GM21723 (cell line): Measurements from ENCODE around the gene ACTR3C.

ENCODE experiments used
- ATAC-seq: cut with Tn5 transposase; IDR thresholded peaks from one replicate; pipeline ENCODE4 v1.9.1; 2021; ENCODE audit warnings: mild to moderate bottlenecking, moderate library complexity; ENCODE audit not compliant: unreplicated experiment

The ACTR3C gene

DNA sequence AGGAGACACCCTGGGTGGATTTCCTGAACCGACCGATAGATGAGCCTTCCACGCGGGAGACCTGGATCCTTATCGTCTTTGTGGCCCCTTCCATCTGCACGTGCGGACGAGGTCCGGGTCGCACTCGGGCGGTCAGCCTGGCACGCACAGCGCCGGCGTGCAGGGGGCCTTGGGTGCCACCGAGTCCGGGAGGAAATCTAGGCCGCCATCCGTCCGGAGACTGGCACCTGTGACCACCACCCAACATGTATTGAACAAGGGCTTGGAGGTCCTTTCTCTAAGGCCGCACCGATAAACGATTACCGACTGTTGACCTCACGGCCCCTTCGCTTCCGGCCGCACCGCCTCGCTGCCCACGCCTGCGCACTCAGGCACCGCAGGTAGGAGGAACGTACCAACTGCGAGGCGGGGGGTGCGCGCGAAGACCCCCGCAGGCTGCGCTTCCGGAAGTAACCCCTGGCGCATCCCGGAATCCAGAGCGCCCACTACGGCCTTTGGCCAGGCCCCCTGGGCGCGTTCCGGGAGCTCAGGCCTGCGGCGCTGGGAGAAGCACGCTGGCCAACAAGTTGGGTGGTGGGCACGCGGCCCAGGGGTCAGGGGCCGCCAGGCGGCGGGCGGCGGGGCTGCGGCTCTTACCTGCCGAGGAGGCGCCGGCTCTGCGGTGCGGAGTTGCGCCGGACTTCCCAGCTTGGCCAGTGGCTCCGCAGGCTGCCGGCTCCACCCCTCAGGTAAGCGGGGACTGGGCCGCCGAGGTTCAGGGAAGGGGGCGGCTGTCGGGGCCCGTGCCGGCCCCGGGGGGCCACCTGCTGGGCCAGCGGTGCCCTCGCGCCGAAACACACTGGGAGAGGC is at the start of gene ACTR3C, which contains the start of gene LRRC61:
TSS of gene ACTR3C (minus strand) at position 713 of the 849 bp plus-strand sequence. CDS start 28,249 bp downstream, outside the sequence.
TSS of gene LRRC61 (plus strand) at position 523 of the 849 bp plus-strand sequence. CDS start 13,507 bp downstream, outside the sequence.
- peak; percentile 63 for ATAC-seq

DNA sequence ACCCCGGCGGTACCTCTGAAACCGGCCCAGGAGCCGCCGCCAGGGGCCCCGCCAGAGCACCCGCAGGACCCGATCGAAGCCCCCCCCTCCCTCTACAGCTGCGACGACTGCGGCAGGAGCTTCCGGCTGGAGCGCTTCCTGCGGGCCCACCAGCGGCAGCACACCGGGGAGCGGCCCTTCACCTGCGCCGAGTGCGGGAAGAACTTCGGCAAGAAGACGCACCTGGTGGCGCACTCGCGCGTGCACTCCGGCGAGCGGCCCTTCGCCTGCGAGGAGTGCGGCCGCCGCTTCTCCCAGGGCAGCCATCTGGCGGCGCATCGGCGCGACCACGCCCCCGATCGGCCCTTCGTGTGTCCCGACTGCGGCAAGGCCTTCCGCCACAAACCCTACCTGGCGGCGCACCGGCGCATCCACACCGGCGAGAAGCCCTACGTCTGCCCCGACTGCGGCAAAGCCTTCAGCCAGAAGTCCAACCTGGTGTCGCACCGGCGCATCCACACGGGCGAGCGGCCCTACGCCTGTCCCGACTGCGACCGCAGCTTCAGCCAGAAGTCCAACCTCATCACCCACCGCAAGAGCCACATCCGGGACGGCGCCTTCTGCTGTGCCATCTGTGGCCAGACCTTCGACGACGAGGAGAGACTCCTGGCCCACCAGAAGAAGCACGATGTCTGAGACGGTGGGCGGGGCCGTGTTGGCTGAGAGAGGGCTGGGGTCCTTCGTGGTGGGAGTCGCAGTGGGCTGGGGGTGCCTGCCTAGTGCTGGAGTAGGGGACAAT is 49.1 kb upstream of the ACTR3C start:
- ATAC-seq = no peak

DNA sequence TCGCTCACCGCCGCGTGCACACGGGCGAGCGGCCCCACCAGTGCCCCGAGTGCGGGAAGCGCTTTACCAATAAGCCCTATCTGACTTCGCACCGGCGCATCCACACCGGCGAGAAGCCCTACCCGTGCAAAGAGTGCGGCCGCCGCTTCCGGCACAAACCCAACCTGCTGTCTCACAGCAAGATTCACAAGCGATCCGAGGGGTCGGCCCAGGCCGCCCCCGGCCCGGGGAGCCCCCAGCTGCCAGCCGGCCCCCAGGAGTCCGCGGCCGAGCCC is 48.6 kb upstream of the ACTR3C start:
- no peak for ATAC-seq

DNA sequence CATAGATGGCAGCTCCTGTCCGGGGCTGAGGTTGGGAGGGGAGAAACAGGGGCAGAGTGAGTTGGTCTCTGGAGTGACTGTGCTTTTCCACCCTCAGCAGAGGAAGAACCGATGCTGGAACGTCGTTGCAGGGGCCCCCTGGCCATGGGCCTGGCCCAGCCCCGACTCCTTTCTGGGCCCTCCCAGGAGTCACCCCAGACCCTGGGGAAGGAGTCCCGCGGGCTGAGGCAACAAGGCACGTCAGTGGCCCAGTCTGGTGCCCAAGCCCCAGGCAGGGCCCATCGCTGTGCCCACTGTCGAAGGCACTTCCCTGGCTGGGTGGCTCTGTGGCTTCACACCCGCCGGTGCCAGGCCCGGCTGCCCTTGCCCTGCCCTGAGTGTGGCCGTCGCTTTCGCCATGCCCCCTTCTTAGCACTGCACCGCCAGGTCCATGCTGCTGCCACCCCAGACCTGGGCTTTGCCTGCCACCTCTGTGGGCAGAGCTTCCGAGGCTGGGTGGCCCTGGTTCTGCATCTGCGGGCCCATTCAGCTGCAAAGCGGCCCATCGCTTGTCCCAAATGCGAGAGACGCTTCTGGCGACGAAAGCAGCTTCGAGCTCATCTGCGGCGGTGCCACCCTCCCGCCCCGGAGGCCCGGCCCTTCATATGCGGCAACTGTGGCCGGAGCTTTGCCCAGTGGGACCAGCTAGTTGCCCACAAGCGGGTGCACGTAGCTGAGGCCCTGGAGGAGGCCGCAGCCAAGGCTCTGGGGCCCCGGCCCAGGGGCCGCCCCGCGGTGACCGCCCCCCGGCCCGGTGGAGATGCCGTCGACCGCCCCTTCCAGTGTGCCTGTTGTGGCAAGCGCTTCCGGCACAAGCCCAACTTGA is 48.0 kb upstream of the ACTR3C start:
- no peak for ATAC-seq

DNA sequence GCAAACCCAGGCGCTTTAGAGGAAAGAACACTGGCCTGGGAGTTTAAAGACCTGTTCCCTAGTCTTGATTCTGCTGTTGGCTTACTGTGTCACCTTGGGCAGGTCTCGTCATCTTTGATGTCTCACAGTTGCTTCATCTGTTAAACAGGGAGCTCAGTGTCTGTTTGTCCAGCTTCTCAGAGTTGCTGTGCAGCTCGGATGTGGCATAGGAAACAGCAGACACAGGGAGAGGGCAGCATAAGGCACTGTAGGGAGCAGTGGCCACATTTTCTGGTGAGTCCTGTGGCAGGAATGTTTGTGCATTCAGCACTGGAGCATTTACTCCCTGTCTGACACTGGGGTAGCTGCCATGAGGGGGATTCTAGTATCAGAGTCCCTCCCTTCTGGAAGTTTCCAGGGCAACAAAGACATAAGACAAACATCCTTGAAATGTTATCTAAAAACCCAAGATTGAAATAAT is 47.3 kb upstream of the ACTR3C start:
- ATAC-seq = no peak

DNA sequence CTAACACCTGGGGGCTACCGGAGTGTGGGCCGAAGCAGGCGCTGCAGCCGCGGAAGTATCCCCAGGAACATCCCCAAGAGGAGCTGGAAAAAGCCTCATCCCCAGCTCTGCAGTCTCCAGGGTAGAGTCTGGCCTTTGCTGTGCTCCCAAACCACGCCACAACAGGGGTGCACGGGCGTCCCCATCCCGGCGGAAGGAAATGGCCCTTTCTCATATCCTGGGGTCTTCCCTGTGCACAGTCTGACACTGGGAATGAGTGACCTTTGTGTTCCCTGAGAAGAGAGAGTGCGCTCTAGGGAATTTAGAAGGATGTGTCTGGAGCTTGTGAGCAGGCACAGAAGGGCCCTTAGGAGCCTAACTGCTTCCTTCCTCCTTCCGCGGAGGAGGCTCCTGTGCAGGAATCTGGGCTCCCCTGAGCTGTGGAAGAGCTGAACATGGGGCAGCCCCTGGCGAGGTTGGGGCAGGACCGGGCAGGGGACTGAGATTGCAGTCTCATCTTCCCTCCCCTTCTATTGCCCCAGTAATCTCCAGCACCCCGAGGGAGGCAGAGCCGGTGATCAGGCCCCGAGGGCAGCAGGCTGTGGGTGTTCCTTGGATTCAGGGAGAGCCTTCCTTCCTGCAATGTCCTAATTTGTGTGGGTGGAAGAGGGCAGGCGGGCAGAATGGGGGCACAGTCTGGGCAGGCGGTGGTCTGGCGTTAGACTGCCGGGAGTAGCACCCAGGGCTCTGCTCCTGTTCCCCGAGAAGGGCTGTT is 46.6 kb upstream of the ACTR3C start:
- ATAC-seq = peak; percentile 0

DNA sequence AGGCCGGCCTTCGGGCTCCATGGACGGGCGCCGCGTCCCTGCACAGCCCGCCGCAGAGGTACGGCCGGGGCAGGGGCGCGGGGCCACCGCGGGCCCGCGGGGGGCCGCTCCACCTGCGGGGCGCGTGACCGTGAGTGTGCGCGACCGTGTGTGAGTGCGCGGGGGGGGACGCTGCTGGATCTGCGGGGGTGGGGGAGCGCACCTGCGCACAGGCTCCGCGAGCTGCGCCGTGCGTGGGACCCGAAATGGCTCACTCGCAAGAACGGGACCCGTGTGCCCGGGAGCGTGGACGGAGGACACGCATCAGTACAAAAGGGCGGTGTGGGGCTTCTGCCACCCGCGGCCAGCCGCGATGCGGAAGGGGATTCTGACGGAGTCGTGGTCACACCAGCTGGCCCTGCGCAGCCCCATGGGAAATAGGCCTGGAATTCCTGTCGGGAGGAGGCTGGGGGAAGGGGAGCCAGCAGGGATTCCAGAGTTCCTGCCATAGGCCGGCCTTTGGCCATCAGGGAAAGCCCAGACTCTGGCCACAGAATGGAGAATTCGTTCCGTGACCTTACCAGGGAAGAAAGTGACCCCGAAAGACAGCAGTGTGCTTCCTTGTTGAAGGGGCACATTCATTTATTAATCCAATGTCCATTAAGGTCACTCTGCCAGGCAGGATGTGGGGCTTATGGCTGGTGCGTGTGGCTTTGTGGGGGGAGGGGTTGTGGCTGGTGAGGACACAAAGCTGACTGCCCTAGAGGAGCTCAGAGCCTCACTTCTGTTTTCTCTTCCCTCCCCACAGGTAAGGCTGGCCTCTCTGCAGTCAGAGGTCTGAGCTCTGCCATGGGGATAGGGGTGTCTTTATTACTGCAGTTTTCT is 45.8 kb upstream of the ACTR3C start:
- peak; percentile 47 for ATAC-seq

DNA sequence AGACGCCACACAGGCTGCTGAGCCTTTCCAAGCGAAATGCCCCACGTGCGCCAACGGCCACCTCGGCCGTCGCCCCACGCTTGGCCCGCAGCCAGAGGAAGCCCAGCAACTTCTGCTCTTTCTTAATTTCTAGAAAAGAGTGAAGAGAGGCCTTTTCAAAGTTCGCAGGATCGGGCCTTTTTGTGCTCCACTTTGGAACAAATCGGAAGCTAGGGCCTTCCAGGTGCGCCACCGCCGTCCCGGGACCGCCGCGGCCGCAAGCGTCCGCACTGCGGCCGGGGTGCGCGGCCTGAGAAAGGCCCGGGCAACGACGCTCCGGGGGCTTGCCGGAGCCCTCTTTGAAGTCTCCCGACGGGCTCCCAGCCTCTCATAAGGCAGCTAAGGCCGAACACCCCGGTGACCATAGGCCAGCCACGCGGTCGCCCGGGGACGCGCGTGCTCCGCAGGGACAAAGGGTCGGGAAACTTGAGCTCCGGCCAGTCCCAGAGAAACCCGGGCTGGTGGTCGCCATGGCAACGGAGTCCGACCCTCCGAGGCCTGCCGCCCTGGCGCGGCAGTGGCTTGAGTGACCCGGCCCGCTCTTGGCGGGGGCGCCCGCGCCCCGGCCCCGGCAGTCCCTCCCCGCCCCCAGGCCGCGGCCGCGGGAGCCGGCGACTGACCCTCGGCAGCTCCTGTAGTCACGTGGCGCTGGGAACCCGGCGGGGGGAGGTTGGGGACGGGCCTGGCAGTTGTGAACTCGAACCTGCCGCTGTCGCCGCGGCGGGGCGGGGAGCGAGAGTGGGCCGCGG is 44.9 kb upstream of the ACTR3C start, which contains the start of gene REPIN1:
TSS of gene REPIN1 (plus strand) at position 727 of the 788 bp plus-strand sequence. CDS start 890 bp downstream, outside the sequence.
- peak; percentile 51 for ATAC-seq

DNA sequence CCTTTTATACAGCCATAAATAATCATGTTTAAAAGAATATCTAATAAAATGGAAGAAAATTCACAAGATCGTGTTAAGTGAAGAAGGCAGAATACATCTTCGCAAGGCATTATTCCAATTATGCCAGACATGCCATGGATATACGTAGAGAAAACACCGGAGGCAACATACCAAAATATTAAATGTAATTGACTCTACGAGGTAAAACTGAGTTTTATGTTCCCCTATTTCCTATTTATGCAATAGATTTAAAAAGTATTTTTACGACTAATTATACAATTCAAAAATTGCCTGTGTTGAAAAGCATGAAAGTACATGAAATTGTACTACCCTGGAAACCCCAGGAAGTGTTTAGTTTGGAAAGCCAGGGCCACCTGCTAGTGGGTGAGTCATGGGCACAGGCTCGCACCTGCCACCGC is 44.3 kb upstream of the ACTR3C start:
- ATAC-seq = no peak

DNA sequence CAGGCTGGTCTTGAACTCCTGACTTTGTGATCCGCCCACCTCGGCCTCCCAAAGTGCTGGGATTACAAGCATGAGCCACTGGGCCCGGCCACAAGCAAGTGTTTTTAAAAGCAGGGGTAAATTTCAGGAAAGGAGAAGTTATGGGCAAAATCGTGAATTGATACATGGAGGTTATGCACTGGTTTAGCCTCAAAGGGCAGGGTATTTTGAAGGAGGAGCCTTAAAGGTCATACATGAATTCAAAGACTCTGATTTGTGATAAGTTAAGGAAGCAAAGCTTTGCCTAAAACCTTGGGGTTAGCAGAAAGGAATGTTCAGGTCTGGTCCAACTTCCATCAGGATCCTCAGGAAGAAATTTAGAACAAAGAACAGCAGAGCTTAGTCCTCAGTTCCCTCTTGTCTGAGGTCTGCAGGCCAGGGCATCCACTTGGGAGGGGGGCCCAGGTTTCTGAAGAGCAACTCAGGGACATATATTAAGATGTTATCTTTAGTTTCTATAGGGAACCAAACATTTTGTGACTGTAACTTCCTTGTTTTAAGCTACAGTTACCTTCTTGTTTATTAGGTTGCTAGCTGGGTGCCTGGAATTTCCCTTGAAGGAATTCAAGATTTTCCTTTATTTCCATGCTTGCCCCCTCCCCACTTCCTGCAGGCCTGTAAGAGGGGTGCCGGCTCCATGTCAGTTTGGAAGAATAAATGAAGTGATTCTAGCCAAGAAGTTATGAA is 42.5 kb upstream of the ACTR3C start:
- ATAC-seq = no peak

DNA sequence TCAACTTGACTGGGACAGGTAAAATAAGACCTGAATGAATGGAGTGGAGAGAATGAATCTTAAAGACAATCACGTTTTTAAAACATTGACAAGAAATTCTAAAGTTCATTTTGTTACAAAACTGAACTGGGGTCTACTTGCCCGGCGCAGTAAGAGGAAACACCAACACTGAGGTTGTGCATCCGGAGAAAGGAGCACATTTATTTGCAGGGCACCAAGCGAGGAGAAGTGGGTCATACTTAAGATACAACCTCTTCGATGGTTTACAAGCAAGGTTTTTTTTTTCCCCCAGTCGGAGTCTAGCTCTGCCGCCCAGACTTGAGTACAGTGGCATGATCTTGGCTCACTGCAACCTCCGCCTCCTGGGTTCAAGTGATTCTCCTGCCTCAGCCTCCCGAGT is 41.8 kb upstream of the ACTR3C start:
- no peak for ATAC-seq

DNA sequence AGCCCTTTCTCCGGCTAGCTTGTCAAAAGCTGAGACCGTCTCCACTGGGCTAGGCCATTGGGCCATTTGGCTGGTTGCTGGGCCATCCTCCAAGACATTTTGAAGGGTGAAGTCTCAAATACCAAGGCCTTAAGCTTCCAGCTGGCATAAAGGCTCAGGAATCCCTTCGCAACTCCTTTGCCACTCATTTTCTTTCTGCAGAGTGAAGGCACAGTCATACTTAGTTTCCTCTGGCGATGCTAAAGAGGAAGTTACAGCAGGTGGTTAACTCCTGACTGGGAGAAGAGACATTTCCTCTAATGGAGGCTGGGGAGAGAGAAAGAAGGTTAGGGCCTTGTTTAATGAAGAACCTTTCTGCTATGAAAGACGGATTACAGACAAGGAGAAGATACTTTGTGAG is 40.5 kb upstream of the ACTR3C start:
- no peak for ATAC-seq

DNA sequence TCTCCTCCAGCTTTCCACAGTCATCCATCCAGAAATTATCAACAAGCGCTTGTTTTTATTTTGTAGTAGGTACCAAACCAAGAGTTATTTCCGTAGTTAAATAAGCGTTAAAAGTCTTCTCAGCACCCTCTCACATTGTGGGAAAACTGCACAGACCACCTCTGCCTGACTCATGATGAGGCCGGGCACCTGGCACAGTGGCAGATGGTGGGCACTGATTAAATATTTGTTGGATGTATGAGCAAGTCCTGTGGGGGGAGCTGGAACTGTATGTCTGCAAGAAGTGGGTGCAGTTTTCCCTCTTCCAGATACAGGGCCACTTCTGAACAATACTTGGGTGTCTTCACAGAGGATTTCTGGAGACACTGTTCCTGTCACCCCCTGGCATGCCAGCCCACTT is 40.0 kb upstream of the ACTR3C start:
- no peak for ATAC-seq

DNA sequence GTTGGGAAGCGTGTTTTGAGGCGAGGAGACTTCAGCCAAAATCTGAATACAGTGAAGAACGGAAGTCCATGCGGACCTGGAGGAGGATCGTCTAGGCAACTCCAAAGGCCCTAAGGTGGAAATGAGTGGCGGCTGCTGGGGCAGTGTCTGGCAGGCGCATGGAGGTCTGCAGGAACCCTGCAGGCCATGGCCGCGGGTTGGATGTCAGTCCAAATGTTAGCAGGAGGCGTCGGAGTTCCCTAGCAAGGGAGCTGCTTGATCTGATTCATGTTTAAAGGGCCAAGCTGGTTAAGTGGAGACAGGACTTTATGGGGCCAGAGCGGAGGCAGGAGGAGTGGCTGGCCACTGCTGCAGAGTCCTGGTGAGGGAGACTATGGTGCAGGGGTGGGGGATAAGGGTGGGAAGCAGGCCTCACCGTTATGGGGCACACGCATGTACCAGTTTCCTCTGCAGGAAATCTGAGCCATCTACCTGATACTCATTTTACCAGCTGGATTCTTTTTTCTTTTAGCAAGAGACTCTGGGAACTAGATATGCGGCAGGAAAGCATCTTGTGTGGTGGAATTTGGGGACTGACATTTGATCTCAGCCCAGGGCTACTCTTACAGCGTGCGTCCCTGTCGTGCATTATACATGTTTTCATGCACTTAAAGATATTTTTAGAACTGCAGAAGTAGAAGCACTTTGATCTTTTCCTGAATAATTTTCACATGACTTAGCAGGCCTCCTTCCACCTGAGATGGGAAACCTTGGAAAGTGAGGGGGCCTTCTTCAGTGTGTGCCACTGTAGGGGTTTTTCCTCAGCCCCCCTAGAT is 38.7 kb upstream of the ACTR3C start:
- ATAC-seq = no peak

DNA sequence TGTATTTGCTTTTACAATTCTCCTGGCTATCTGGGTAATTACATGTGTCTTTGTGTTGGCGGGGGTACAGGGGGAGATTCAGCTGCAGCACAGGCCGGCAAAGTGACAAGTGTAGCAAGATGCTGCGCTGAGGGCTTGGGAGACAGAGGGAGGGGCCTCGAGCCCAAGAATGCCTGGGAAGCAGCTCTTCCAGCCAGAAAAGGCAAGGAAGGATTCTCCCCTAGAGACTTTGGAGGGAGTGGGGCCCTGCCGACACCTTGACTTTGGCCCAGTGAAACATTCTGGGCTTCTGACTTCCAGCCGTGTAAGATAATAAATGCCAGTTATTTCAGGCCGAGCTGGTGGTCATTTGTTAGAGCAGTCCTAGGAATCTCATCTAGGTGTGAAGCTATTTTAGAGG is 38.1 kb upstream of the ACTR3C start:
- no peak for ATAC-seq

DNA sequence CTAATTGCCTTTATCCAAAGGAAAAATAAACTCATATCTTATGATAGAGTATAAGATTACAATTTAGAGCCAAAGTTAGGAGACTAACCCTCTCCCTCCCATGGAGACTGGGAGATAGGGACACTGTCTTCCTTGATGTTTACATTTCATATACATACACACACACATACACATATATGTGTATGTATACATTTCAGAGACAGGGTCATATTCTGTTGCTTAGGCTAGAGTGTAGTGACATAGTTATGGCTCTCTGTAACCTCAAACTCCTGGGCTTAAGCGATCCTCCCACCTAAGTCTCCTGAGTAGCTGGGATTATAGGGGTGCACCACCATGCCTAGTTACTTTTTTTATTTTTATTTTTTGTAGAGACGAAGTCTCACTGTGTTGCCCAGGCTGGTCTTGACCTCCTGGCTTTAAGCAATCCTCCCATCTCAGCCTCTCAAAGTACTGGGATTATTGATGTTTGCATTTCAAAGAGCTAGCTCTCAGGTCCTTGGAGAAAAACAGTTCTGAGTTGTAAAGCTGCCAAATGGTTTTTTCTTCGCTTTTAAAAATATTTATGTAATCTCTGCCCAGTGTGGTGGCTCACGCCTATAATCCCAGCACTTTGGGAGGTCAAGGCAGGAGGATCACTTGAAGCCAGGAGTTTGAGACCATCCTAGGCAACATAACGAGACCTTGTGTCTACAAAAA is 37.2 kb upstream of the ACTR3C start:
- ATAC-seq = no peak
